DND-41 (cell line): Measurements from ENCODE around the gene MMP11.

Experiments
- ATAC-seq: fragments of 200-7000 bp; cut with Tn5 transposase; 3 replicates; pipeline ENCODE4 v1.9.1; 2021; ENCODE audit warnings: low read depth; ENCODE audit not compliant: insufficient read depth
- DNase-seq: peaks from one replicate; pipeline ENCODE4 v3.0.0-alpha.2; 2020
- H2AFZ ChIP-seq: 2 replicates; pipeline ENCODE4 v1.6.0; 2012; ENCODE audit warnings: low read depth, low read length
- H3K27ac ChIP-seq: 2 replicates; pipeline ENCODE4 v1.5.1; 2012; ENCODE audit warnings: low read length, inconsistent platforms
- H3K27me3 ChIP-seq: fragments of 200-600 bp; sonication (generic); 2 replicates; pipeline ENCODE4 v1.6.0; 2012; ENCODE audit warnings: low read length, mild to moderate bottlenecking, inconsistent platforms; ENCODE audit not compliant: insufficient read depth, poor library complexity
- H3K36me3 ChIP-seq: 2 replicates; pipeline ENCODE4 v1.5.1; 2012; ENCODE audit warnings: low read length, inconsistent platforms; ENCODE audit not compliant: insufficient read depth
- H3K4me1 ChIP-seq: 2 replicates; pipeline ENCODE4 v1.5.1; 2012; ENCODE audit warnings: mild to moderate bottlenecking, low read length; ENCODE audit not compliant: insufficient read depth
- H3K4me2 ChIP-seq: 2 replicates; pipeline ENCODE4 v1.6.0; 2012; ENCODE audit warnings: mild to moderate bottlenecking, moderate library complexity, low read length, inconsistent platforms; ENCODE audit not compliant: insufficient read depth
- H3K4me3 ChIP-seq, 2 experiments: fragments of 200-600 bp in 1 of 2; shearing (Covaris generic) in 1 of 2; 2 replicates each; pipeline ENCODE4 v1.5.1; 2012 to 2016; ENCODE audit warnings: inconsistent platforms in 2 of 2, low read length in 2 of 2, mild to moderate bottlenecking in 2 of 2, low read depth in 1 of 2, moderate library complexity in 1 of 2
- H3K79me2 ChIP-seq: 2 replicates; pipeline ENCODE4 v1.6.0; 2012; ENCODE audit warnings: low read length, inconsistent platforms; ENCODE audit not compliant: insufficient read depth
- H3K9ac ChIP-seq: 2 replicates; pipeline ENCODE4 v1.6.0; 2012; ENCODE audit warnings: low read depth, mild to moderate bottlenecking, inconsistent platforms, low read length, moderate library complexity
- H3K9me3 ChIP-seq: 2 replicates; pipeline ENCODE4 v1.5.1; 2012; ENCODE audit warnings: low read length, moderate library complexity, mild to moderate bottlenecking, inconsistent platforms; ENCODE audit not compliant: insufficient read depth, severe bottlenecking
- H4K20me1 ChIP-seq: 2 replicates; pipeline ENCODE4 v1.6.0; 2012; ENCODE audit warnings: low read length; ENCODE audit not compliant: insufficient read depth
- CTCF ChIP-seq: IDR thresholded peaks from 2 replicates; pipeline ENCODE4 v1.5.1; 2012; ENCODE audit warnings: borderline replicate concordance, low read length, moderate library complexity, mild to moderate bottlenecking; ENCODE audit not compliant: poor library complexity, severe bottlenecking; ENCODE audit errors: extremely low read depth
- EZH2 ChIP-seq: IDR thresholded peaks from 3 replicates; pipeline ENCODE4 v1.6.1; 2012; ENCODE audit warnings: borderline replicate concordance, low read depth, mild to moderate bottlenecking, moderate library complexity, low read length, inconsistent platforms; ENCODE audit not compliant: severe bottlenecking

The MMP11 gene

GRCh38 chr22:23817146-23817545 lies 44.5 kb downstream of the MMP11 start:
- DNase-seq, result no peak
- Histone ChIP-seq H3K79me2 (no peaks in the 10 kb centered on the region), H3K36me3 (peaks cover 80% of the 10 kb centered on the region)

GRCh38 chr22:23818541-23818940 lies 45.9 kb downstream of the MMP11 start:
- Histone ChIP-seq H3K79me2 (no peaks in the 10 kb centered on the region), H3K4me3 (no peak overlapping the region), H3K27me3 (no peaks in the 10 kb centered on the region), H3K9me3 (no peaks in the 10 kb centered on the region), H3K27ac (no peak overlapping the region), H3K9ac (no peak overlapping the region), H3K36me3 (peaks cover 89% of the 10 kb centered on the region), H2AFZ (no peak overlapping the region), H3K4me1 (no peaks in the 10 kb centered on the region; the same call in 1 of the 2 replicates), H4K20me1 (peaks cover 4% of the 10 kb centered on the region), H3K4me2 (no peak overlapping the region)
- TF ChIP-seq EZH2 (no peak), CTCF (no peak)
- no peak for DNase-seq
- ATAC-seq, result no peak

More at GRCh38 chr22:23817146-23817545, 44.5 kb downstream of the MMP11 start:
- Histone ChIP-seq H3K4me2 (no peak overlapping the region), H3K27me3 (no peaks in the 10 kb centered on the region), H3K4me1 (no peaks in the 10 kb centered on the region; the same call in 1 of the 2 replicates), H3K4me3 (no peak overlapping the region), H3K27ac (no peak overlapping the region), H4K20me1 (peaks cover 4% of the 10 kb centered on the region), H2AFZ (no peak overlapping the region), H3K9ac (no peak overlapping the region), H3K9me3 (no peaks in the 10 kb centered on the region)
- TF ChIP-seq EZH2, result no peak
- TF ChIP-seq CTCF, result no peak
- no peak for ATAC-seq

GRCh38 chr22:23820748-23821211 lies 48.1 kb downstream of the MMP11 start:
- Histone ChIP-seq H3K9ac (no peak overlapping the region), H2AFZ (no peak overlapping the region), H3K4me1 (peaks cover 13% of the 10 kb centered on the region), H3K9me3 (no peaks in the 10 kb centered on the region), H3K27me3 (no peaks in the 10 kb centered on the region), H4K20me1 (peaks cover 4% of the 10 kb centered on the region), H3K4me2 (no peak overlapping the region), H3K4me3 (no peak overlapping the region), H3K27ac (peak overlapping the region; percentile 42; the same call in 1 of the 2 replicates), H3K36me3 (peaks cover 97% of the 10 kb centered on the region), H3K79me2 (no peaks in the 10 kb centered on the region)
- ATAC-seq (peak; percentile 56; the same call in 1 of the 3 replicates), DNase-seq (no peak)
- TF ChIP-seq CTCF (no peak), EZH2 (no peak)
